ENCODE measurements around the gene SUPV3L1. TPM values are rescaled to one million over a fixed set of nuclear protein-coding genes. Genes with fewer than 3 reads are reported as not detected.

SUPV3L1 gene
- total RNA-seq, 1 experiment from 2014 or later: 57.3 TPM

DNA sequence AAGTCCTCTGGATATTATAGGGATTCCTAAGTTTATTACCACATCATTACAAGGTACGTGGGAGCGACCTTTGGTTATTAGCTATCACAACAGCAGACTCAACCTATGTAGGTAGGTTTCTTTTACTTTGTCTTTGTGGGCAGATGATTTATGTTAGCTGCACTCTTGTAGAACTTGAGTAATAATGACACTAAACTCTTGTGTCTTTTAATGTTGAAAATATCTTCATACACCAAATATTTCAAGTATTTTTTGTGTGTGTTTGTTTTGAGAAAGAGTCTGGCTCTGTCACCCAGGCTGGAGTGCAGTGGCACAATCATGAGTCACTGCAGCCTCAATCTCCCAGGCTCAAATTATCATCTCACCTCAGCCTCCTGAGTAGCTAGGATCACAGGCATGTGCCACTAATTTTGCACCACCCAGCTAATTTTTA lies 19.2 kb upstream of the SUPV3L1 start:
- no peaks in the 10 kb centered on the region; a peak in 1 of 5 replicates for H3K9me3 Mint-ChIP-seq
- WGBS (ENCODE audit: extremely low coverage, insufficient read length, low lambda C conversion rate): no CpG with 5 or more reads among the region's 2 CpGs
- H3K4me3 Mint-ChIP-seq: no peak overlapping the region
- TF ChIP-seq, protein P1, sequence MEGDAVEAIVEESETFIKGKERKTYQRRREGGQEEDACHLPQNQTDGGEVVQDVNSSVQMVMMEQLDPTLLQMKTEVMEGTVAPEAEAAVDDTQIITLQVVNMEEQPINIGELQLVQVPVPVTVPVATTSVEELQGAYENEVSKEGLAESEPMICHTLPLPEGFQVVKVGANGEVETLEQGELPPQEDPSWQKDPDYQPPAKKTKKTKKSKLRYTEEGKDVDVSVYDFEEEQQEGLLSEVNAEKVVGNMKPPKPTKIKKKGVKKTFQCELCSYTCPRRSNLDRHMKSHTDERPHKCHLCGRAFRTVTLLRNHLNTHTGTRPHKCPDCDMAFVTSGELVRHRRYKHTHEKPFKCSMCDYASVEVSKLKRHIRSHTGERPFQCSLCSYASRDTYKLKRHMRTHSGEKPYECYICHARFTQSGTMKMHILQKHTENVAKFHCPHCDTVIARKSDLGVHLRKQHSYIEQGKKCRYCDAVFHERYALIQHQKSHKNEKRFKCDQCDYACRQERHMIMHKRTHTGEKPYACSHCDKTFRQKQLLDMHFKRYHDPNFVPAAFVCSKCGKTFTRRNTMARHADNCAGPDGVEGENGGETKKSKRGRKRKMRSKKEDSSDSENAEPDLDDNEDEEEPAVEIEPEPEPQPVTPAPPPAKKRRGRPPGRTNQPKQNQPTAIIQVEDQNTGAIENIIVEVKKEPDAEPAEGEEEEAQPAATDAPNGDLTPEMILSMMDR (conservative IDR thresholded peaks at IDR 0.05): no peak
- H3K14ac ChIP-seq (ENCODE audit: insufficient read depth, low read length): no peak overlapping the region
- H2AK5ac ChIP-seq (ENCODE audit: insufficient read length, low read length): no peak overlapping the region
- H3K56ac ChIP-seq (ENCODE audit: insufficient read length, low read depth, low read length): no peak overlapping the region
- no peak for DNase-seq
- no peaks in the 10 kb centered on the region for H4K20me1 ChIP-seq (ENCODE audit: control insufficient read depth, insufficient read depth, insufficient read length)
- no peaks in the 10 kb centered on the region for H3K79me2 ChIP-seq (ENCODE audit: insufficient read depth, low read length)
- H3K4me2 ChIP-seq (ENCODE audit: insufficient read depth, insufficient read length, low read length): no peak overlapping the region
- H2BK15ac ChIP-seq (ENCODE audit: low read depth, low read length): no peak overlapping the region
- H3K23ac ChIP-seq (ENCODE audit: insufficient read length, low read depth, low read length): no peak overlapping the region
- H2BK20ac ChIP-seq (ENCODE audit: low read depth, low read length, poor library complexity, severe bottlenecking): no peak overlapping the region
- no peak overlapping the region for H3T11ph ChIP-seq (ENCODE audit: low read length)
- no peak overlapping the region for H4K5ac ChIP-seq (ENCODE audit: insufficient read length, low read depth, low read length)
- no peak overlapping the region for H2BK120ac ChIP-seq (ENCODE audit: low read depth, low read length, poor library complexity, severe bottlenecking)
- peaks cover 3 to 28% (median 24%) of the 10 kb centered on the region in 3 experiments; a peak in 6 of 7 replicates for H3K36me3 Mint-ChIP-seq (ENCODE audit: insufficient read depth in 1 of 3, low read depth in 3 of 3)
- H3K23me2 ChIP-seq (ENCODE audit: insufficient read length, low read depth, low read length, poor library complexity, severe bottlenecking): no peaks in the 10 kb centered on the region
- H2AFZ ChIP-seq (ENCODE audit: low read length): no peak overlapping the region
- no peaks in the 10 kb centered on the region for H3K27me3 Mint-ChIP-seq (ENCODE audit: low read depth)
- H3K9me3 ChIP-seq (ENCODE audit: control insufficient read depth, low read depth, low read length): no peaks in the 10 kb centered on the region
- no peaks in the 10 kb centered on the region for H3K4me1 ChIP-seq (ENCODE audit: insufficient read depth, low read length)
- H4K91ac ChIP-seq (ENCODE audit: insufficient read length, low read depth, low read length): no peak overlapping the region
- no peak overlapping the region for H2BK12ac ChIP-seq (ENCODE audit: insufficient read length, low read depth, low read length)
- no peaks in the 10 kb centered on the region for H3K4me1 Mint-ChIP-seq
- no peak overlapping the region for H2BK5ac ChIP-seq (ENCODE audit: insufficient read length, low read length)
- no peak overlapping the region for H3K4ac ChIP-seq (ENCODE audit: low read depth, low read length)
- H3K27ac Mint-ChIP-seq: no peak overlapping the region
- H3K9ac ChIP-seq (ENCODE audit: extremely low read depth, insufficient read length, low read length): no peak overlapping the region
- no peaks in the 10 kb centered on the region for H3K79me1 ChIP-seq (ENCODE audit: insufficient read depth, low read depth, low read length, poor library complexity, severe bottlenecking)
- H3K18ac ChIP-seq (ENCODE audit: insufficient read length, low read depth, low read length): no peak overlapping the region
- no peak overlapping the region for H4K8ac ChIP-seq (replicated peaks; ENCODE audit: insufficient read length, low read depth, low read length)
- H3K27me3 ChIP-seq (ENCODE audit: insufficient read depth, low read length): no peaks in the 10 kb centered on the region
- no peak overlapping the region for H3K27ac ChIP-seq (ENCODE audit: insufficient read length, low read depth, low read length)

All from H9 (cell line).